Erythroblast (primary cell): ENCODE measurements around the gene COX19.
A peak's percentile ranks its signal among the peaks of the same experiment; 100 is the strongest.

ENCODE experiments used
- DNase-seq, 2 experiments: peaks; one replicate each; lab custom pipeline; 2025; lab: John Stamatoyannopoulos, UW
- GATA1 ChIP-seq: IDR thresholded peaks from 2 replicates; pipeline ENCODE4 v1.6.1; 2011; ENCODE audit warnings: low read depth, mild to moderate bottlenecking, control low read depth, low read length, moderate library complexity
- POLR2A ChIP-seq: IDR thresholded peaks from 2 replicates; pipeline ENCODE4 v1.6.1; 2011; ENCODE audit warnings: mild to moderate bottlenecking, low read length

Gene COX19

GRCh38 chr7:990352-990932, 15.1 kb upstream of the COX19 start:
- TF ChIP-seq GATA1 (no peak), POLR2A (no peak)

GRCh38 chr7:988963-989529, 13.7 kb upstream of the COX19 start:
- no peak for TF ChIP-seq GATA1
- TF ChIP-seq POLR2A: no peak
- DNase-seq: no peak

More at GRCh38 chr7:990352-990932, 15.1 kb upstream of the COX19 start:
- no peak for DNase-seq

- TF ChIP-seq POLR2A (no peak), GATA1 (no peak)
- no peak for DNase-seq
Measured at GRCh38 chr7:988426-988911, 13.1 kb upstream of the COX19 start.

- TF ChIP-seq POLR2A (no peak), GATA1 (no peak)
- DNase-seq: no peak
Measured at GRCh38 chr7:987909-988308, 12.6 kb upstream of the COX19 start.

- no peak for TF ChIP-seq GATA1
- no peak for TF ChIP-seq POLR2A
Measured at GRCh38 chr7:986766-987751, 11.7 kb upstream of the COX19 start.

GRCh38 chr7:985915-986741, 10.8 kb upstream of the COX19 start:
- peak; percentile 52 to 70 for DNase-seq
- no peak for TF ChIP-seq GATA1
- TF ChIP-seq POLR2A: no peak

More at GRCh38 chr7:986766-987751, 11.7 kb upstream of the COX19 start:
- DNase-seq: no peak

- TF ChIP-seq GATA1 (no peak), POLR2A (no peak)
- DNase-seq: no peak
Measured at GRCh38 chr7:985127-985416, 9.7 kb upstream of the COX19 start.

GRCh38 chr7:984361-985126, 9.2 kb upstream of the COX19 start:
- no peak for DNase-seq
- no peak for TF ChIP-seq POLR2A
- TF ChIP-seq GATA1: no peak

- DNase-seq: no peak
- TF ChIP-seq GATA1: no peak
- no peak for TF ChIP-seq POLR2A
Measured at GRCh38 chr7:983616-984071, 8.3 kb upstream of the COX19 start.

GRCh38 chr7:983004-983615, 7.8 kb upstream of the COX19 start, which contains the start of gene CYP2W1:
Gene CYP2W1, plus strand, starts transcription at chr7:983181. Its CDS starts 31 bp downstream, at chr7:983212.
- no peak for DNase-seq
- TF ChIP-seq GATA1 (no peak), POLR2A (no peak)

- TF ChIP-seq POLR2A (no peak), GATA1 (no peak)
- DNase-seq: no peak
Measured at GRCh38 chr7:982511-983003, 7.2 kb upstream of the COX19 start.
